ENCODE results near the gene LOXL1. TPM values are rescaled to one million over a fixed set of nuclear protein-coding genes. Genes with fewer than 3 reads are reported as not detected.
"Not testable (repeated sequence)": the region's sequence is repeated elsewhere in the genome, so short reads cannot be mapped to it uniquely, and the experiment has no call there.

The LOXL1 gene
- total RNA-seq, 1 experiment from 2014 or later: 503 TPM

DNA sequence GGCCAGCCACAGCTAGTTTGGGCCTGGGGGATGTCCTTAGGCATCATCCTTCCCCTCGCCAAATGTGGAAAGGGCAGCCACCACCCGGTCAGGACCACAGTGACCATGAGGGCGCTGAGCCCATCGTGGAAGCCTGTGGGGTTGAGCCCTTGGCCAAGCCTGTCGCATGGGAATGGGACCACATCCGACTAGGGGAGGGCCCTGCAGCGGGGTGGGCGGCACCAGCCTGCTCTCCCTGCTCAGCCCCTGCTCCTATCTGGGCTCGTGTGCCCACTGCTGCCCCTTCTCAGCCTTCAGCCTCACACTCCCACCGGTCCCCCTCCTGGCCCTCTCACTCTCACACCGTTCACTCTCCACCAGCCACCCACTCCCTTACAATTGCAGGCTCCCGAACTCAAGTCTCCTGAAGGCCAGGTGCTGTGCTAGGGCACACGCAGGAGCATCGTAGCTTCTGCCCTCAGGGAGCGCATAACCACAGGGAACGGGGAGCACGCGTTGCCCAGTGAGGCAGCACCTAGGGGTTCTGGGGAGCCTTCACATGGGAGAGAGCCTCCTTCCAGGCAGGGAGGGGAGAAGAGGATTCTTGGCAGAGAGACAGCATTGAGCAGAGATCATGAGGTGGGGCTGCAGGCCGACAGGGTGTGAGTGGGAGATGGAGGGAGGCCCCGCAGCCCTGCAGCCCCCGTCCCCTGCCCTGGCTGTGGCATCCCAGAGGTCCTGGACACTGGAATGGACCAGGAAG lies 26.1 kb downstream of the LOXL1 start:
- DNase-seq (ENCODE audit: low read depth): no peak

DNA sequence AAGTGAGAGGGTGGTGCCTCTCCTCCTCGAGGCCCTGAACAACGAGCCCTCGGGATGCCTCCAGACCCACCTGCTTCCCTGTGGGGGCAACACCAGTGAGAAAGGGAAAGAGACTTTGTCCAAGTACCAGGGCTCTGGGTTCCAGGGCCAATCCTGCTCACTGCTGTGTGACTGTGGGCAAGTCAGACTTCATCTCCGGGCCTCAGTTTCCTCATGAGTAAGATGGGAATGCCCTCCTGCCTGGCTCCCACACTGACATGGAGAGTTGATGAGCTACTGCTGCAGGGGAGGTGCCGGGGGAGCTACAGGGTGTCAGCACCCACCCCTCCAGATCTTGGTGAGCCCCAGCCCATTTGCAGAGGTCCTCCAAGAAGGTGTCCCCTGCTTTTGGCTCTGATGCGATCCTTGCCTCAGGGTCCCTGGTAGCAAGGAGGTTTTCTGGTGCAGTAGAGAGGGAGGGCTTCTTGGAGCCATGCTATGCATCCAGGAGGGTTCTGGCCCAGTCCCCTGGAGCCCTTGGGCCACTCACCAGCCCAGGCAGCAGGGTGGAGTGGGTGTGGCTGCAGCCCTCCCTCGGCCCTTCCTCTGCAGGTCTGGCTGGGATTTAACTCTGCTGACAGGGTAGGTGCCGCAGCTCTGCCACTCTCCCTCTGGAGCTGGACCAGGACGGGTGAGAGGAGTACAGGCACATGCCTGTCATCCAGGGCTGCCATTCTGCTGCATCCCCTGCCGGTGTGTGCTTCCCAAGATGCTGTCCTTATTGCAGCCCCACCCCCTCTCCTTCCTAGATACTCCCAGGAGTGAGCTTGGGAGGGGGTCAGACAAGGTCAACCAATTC lies 26.9 kb downstream of the LOXL1 start:
- DNase-seq (ENCODE audit: low read depth): no peak

DNA sequence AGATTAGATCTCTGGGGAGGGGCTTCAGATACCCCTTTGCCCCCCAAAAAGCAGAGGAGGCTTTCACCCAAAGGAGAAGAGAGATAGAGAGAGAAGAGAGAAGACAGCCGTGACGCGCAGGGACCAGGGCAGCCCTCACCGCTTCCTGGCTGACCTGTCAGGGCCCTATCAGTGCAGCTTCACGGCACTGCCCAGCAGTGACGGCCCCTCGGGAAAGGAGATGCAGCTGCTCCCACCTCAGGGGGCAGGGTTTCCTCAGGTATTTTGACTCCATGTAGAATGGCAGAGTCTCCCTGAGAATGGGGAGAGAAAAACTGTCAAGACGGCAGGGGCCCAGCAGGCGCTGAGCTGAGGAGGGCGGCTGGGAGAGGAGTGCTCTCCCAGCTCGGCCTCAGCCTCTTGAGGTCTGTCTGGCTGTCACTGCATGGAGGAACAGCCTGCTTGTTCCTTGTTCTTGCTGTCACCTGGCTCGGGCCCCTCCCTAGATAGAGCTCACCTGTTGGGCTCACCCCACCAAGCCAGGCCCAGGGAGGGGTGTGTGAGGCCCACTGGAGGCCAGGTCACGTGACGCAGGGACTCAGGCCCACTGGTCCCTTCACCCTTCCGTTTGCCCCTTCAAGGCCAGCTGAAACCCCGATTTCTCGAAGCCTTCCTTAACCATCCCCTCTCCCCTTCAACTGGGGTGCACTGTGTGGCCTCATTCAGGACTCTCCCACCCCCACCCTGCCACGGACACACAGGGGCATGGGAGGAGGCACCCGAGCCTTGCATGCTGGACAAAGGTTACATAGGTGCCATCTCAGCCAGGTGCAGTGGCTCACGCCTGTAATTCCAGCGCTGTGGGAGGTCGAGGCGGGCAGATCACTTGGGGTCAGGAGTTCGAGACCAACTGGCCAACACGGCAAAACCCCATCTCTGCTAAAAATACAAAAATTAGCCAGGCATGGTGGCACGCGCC lies 28.2 kb downstream of the LOXL1 start:
- no peak for DNase-seq (ENCODE audit: low read depth)

DNA sequence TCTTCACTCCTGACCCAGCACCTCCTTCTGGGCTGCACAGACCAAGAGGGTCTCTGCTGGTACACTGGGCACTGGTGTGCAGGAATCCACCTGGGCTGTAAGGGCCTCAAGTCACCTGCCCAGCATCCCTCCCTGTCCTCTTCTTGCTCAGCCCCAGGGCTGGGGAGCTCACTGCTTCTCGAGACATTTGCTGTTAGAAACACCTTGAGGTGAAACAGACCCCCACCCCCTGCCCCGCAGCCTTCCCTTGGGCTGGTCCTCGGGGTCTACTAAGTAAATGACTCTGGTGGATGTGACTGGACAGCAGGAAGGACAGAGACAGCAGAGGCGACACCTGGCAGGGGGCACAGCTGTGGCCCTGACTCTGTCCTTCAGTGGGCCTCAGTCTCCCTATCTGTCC lies 29.1 kb downstream of the LOXL1 start:
- DNase-seq (ENCODE audit: low read depth): no peak

DNA sequence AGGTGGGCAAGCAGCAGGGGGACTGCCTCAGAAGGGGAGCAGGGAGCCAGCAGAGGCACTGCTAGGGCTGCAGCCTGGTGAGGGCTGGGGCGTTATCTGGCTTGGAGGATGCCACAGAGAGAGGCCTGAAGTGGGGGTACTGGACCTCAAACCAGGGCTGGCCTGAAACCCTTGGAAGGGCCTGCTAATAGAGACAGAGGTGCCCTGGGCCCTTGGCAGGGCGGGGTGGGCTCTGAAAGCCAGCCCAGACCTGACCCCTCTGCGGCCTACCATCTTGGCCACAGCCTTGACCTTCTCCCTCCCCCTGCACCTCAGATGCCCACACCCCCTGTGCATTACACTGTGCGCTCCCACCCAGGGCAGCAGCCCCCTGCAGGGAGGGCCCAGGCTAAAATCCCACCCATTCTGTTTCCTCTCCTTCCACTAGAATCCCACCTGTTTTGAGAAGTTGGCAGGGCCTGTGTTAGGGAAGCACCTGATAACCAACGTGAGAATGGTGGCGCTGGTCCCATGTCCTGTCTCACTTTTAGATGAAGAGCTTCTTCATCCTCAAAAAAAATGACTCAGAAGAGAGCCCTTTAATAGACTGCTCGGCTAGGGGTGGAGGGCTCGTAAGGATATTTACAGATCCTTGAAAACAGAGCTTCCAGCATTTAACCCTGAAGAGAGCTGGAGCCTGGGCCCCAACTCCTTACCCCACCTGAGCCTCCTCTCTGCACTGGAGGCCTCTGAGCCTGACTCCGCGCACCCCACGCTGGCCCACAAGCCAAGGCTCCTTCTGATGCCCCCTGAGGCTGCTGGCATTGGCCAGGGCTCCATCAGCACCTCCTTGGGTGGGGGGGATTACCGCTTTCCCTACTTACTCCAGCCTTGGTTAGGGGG lies 29.8 kb downstream of the LOXL1 start:
- DNase-seq (ENCODE audit: low read depth): no peak

DNA sequence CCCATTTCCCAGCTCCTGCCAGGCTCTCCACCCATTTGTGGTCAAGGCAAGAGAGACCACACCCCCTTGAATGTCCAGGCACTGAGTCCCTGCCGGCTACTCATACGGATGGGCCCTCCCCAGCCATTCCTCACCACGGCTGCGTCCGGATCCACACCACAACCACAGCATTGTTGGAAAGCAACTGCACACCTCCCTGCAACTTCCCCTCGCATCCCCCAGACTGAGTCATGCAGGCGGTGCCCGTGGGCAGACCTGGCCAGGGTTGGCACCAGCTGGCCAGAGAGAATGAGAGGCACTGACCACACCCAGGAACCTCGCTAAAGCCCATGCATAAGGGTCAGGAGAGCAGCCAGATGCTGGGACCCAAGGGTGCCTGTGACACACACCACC lies 30.5 kb downstream of the LOXL1 start:
- DNase-seq (ENCODE audit: low read depth): peak; percentile 99

DNA sequence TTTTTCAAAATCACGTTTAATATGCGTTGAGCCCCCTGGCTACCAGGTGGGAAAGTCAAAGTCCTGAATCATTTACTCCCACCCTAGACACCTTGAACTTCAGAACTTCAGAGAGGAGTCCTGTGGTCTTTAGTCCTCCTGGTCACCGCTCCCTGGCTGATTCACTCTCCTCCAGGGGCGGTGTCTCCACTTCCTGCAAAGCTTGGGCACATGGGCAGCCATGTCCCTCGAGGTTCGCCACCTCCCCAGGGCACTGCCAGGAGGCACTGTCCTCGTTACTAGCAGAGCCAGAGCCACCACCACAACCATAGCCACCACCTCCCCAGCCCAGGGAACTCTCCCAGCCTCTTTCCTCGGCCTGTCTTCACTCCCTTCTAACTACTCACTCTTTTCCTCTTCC lies 31.0 kb downstream of the LOXL1 start:
- DNase-seq (ENCODE audit: low read depth): peak; percentile 52

DNA sequence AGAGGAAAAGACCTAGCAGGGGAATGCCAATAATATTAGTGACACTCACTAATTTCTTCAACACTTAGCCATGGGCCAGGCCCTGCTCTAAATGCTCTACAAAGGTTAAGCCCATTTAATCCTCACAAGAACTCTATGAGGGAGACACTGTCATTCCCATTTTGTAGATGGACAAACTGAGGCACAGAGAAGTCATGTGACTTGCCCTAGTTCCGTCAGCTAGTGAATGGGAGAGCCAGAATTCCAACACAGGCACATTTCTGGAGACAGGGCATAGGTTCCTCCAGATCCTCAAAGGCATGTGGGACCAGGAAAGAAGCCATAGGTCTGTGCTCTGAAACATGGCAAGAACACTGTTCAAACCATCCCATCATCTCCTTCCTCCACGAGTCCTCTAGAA lies 31.5 kb downstream of the LOXL1 start:
- DNase-seq (ENCODE audit: low read depth): no peak

DNA sequence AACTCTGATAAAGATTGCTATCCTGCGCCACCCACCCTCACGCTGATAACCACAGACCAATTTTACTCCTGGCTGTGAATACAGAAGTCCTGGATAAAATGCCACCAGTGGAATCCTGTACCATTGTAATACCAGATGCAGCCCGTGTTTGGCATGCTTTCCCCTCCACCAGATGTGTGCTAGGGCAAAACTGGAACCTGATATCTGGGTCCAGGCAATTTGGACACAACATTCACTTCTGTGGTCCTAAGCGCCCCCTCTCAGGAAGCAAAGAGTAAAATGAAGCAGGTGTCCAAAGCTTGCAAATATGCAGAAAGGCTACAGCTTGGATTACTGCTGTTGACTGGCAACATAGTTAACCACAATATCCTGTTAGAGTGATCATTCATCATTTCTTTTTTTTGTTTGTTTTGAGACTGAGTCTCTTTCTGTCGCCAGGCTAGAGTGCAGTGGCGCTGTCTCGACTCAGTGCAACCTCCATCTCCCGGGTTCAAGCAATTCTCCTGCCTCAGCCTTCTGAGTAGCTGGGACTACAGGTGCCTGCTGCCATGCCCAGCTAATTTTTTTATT lies 32.8 kb downstream of the LOXL1 start:
- DNase-seq (ENCODE audit: low read depth): peak; percentile 93

DNA sequence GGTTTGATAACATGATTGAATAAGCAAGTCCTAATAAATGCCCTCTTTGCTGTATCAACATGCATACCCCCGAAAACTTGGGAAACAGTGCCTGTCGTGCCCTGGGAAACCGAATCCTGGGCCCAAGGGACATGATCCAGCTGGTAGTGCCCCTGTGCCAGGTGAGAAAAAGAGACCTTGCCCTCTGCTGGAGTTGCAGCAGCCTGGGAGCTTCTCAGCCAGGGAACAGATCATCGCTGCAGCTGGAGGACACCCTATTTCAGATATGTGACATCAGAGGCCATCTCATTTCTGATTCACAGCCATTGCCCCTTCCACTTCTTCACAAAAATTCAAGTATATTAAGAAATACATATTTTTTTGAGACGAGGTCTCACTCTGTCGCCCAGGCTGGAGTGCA lies 33.5 kb downstream of the LOXL1 start:
- no peak for DNase-seq (ENCODE audit: low read depth)

DNA sequence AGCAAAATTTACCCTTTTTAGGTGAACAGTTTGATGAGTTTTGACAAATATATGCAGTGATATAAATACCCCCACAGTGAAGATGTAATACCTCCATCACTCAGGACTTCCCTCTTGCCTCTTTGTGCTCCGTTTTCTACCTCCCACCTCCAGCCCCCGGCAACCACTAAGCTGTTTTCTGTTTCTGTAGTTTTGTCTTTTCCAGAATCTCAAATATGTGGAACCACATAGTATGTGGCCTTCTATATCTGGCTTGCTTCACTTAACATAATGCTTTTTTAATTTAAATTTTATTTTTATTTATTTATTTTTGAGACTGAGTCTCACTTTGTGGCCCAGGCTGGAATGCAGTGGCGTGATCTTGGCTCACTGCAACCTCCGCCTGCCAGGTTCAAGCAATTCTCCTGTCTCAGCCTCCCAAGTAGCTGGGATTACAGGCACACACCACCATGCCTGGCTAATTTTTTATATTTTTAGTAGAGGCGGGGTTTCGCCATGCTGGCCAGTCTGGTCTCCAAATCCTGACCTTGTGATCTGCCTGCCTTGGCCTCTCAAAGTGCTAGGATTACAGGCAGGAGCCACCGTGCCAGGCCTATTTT lies 34.3 kb downstream of the LOXL1 start:
- not testable (repeated sequence) for DNase-seq (ENCODE audit: low read depth)

DNA sequence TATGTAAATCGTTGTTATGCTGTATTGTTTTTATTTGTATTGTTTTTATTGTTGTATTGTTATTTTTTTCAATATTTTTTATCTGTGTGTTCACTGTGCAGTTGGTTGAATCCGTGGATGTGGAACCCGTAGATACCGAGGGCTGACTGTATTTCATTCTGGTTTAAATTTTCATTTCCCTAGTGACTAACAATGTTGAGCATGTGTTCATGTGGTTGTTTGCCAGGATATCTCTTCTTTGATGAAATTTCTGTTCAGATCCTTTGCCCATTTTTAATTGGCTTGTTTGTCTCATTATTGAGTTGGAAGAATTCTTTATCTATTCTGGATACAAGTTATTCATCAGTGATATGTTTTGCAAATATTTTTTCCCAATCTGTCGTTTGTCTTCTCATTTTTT lies 36.2 kb downstream of the LOXL1 start:
- peak; percentile 67 for DNase-seq (ENCODE audit: low read depth)

DNA sequence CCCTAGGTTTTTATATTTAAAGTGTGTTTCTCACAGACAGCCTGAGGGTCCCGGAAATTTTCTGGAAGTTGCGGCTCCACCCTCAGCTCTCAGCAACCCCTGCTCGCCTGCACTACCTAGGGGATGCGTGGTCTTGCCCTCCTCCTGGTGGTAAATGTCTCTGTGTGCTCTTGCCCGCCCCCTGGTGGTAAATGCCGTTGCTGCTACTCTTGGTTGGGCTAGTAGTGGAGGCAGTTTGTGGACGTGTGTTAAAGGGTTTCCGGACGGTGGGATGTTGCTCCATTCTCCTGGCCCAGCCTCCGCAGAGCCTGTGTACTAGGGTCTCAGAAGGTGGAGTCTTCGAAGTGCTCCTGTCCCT lies 38.5 kb downstream of the LOXL1 start:
- peak; percentile 81 for DNase-seq (ENCODE audit: low read depth)

DNA sequence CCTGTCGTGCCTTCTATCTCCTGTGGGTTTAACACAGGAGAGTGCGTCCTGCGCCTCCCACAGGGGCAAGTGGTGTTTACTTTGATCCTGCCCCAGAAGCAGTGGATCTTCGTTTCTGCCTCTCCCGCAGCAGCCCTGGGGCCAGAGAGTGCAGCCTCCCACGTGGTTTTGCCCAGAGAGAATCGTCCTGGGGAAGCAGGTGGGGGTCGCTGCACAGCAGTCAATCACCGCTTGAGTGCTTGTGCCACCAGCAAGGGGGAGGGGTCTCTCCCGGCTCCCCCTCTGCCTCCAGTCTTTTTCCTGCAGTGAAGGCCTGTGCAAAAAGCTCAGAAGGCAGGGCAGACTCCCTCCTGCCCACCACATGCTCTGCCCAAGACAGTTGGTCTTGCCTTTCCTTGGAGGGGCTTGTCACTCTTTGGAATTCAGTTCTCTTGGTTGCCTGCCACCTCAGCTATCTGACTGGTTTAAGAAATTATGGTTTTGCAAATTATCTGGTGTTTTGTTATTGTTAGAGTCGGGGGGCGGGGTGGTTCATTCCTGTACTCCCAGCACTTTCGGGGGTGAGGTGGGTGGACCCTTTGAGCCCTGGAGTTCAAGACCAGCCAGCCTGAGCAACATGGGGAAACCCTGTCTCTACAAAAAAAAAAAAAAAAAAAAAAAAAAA lies 39.0 kb downstream of the LOXL1 start:
- DNase-seq (ENCODE audit: low read depth): peak; percentile 50

DNA sequence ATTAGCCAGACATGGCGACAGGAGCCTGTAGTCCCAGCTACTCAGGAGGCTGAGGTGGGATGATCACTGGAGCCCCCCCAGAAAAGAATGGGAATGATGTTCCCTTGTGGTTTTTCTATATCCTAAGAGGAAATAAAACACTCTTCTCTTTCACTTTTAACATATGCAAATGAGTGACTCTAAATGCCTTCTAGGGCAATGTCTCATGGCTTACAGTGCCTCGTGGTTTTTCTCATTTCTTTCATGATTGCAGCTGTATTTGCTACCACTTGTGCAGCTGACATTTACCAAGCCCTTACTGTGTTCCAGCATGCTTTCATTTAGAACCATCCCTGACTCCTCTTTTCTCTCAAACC lies 39.5 kb downstream of the LOXL1 start:
- peak; percentile 79 for DNase-seq (ENCODE audit: low read depth)

DNA sequence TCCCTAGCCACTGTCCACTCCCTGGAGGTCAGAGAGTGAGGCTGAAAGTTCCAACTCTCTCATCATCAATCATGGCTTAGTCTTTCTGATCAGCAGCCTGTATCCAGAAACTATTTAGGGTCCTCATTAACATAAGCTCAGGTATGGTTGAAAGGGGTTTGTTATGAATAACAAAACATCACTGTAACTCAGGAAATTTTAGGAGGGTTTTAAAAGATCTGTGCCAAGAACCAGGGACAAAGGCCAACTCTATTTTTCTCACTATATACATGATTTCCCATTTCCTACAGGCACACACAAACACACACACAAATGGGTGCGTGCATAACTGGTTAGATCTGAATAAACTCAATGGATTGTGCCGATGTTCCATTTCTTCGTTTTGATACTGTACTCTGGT lies 42.2 kb downstream of the LOXL1 start:
- no peak for DNase-seq (ENCODE audit: low read depth)

DNA sequence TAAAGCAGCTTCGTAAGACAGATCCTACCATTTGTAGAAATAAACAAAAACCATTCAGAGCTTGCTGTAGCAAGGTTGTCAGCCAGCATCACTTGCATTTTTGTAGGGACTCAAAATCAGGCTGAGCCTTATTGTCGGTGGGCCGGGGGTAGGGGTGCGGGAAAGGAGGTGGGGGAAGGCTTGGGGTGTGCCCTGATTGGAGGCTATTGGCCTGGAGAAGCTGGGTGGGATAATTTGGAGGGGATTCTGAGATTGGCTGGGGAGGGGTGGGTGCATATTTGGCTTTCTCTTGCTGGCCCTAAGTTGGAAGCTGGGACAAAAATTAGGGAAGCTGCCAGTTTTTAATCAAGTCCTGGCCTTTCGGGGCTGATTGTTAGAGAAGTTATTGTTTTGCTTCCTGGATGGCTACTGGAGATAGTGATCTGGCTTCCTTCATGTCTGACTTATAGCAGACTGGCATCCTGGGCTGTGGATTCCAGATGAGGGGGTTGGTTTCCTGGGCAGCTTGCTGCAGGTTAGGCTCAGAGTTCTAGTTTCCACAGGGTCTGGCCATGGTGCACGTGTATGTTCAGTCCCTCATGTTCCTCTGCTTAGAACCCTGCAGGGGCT lies 43.0 kb downstream of the LOXL1 start:
- DNase-seq (ENCODE audit: low read depth): no peak

DNA sequence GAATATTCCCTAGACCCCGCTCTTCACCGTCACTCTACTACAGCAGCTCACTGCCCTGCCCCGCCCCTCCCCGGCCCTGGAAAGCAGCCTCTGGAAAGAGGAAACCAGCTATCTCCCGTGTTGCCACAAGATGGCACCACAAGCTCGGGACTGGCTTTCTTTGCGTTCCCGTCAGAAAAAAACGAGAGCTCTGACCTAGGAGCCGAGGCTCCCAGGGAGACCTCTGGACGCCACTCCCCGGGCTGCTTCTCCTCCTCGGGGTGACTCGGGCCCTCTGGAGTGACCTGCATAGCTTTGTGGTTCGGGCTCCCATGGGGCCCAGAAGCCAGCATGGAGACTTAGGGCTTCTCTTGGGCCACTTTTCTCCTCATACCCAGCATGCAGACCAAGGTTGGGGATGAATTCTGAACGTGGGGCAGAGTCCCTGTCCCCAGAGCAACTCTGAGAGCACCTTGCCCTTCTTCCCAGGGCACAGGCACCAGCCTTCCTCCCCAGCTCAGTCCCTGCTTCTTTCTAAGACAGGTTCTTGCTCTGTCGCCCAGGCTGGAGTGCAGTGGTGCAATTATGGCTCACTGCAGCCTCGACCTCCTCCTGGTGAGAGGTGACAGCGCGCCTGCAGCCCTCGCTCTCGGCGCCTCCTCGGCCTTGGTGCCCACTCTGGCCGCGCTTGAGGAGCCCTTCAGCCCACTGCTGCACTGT lies 46.9 kb downstream of the LOXL1 start:
- peak; percentile 82 for DNase-seq (ENCODE audit: low read depth)
